Fibroblast of lung (primary cell): ENCODE results near the gene HIRA. TPM values are rescaled to one million over a fixed set of nuclear protein-coding genes. Genes with fewer than 3 reads are reported as not detected.

Experiments used
- DNase-seq, 2 donors: peaks; one replicate each; pipeline versions ENCODE4 v3.0.0 to v3.0.0-alpha.2; 2010; ENCODE audit warnings: low read depth in 2 of 2
- H2AFZ ChIP-seq: 2 replicates; pipeline ENCODE4 v1.5.1; 2012; ENCODE audit warnings: low read length, control low read depth, inconsistent platforms
- H3K27ac ChIP-seq: 2 replicates; pipeline ENCODE4 v1.5.1; 2011; ENCODE audit warnings: low read length, control low read depth; ENCODE audit not compliant: insufficient read depth
- H3K27me3 ChIP-seq: 2 replicates; pipeline ENCODE4 v1.5.1; 2011; ENCODE audit warnings: mild to moderate bottlenecking, low read length; ENCODE audit not compliant: control insufficient read depth, insufficient read depth
- H3K36me3 ChIP-seq: 2 replicates; pipeline ENCODE4 v1.5.1; 2011; ENCODE audit warnings: low read length; ENCODE audit not compliant: control insufficient read depth, insufficient read depth
- H3K4me1 ChIP-seq: 2 replicates; pipeline ENCODE4 v1.5.1; 2011; ENCODE audit warnings: low read length; ENCODE audit not compliant: control insufficient read depth, insufficient read depth; ENCODE audit errors: extremely low read depth
- H3K4me2 ChIP-seq: 2 replicates; pipeline ENCODE4 v1.5.1; 2011; ENCODE audit warnings: low read length, control low read depth; ENCODE audit not compliant: insufficient read depth; ENCODE audit errors: extremely low read depth
- H3K4me3 ChIP-seq, 4 experiments: fragments of 200-600 bp in 1 of 4; sonication (generic) in 1 of 4; replicated peaks in 1 of 4; 2 replicates each; pipeline ENCODE4 v1.5.1; 2011 to 2016; ENCODE audit warnings: low read length in 4 of 4, low read depth in 3 of 4, mild to moderate bottlenecking in 3 of 4, control low read depth in 2 of 4, inconsistent platforms in 1 of 4, mixed read lengths in 1 of 4; ENCODE audit not compliant: insufficient read depth in 1 of 4; ENCODE audit errors: control extremely low read depth in 1 of 4
- H3K79me2 ChIP-seq: 2 replicates; pipeline ENCODE4 v1.5.1; 2012; ENCODE audit warnings: mild to moderate bottlenecking, low read length, inconsistent platforms; ENCODE audit not compliant: control insufficient read depth, insufficient read depth
- H3K9ac ChIP-seq: 2 replicates; pipeline ENCODE4 v1.5.1; 2011; ENCODE audit warnings: mild to moderate bottlenecking, low read length, control low read depth; ENCODE audit not compliant: insufficient read depth
- H3K9me3 ChIP-seq: 2 replicates; pipeline ENCODE4 v1.5.1; 2012; ENCODE audit warnings: low read depth, low read length; ENCODE audit not compliant: control insufficient read depth, insufficient read depth
- H4K20me1 ChIP-seq: 2 replicates; pipeline ENCODE4 v1.5.1; 2011; ENCODE audit warnings: low read length; ENCODE audit not compliant: control insufficient read depth, insufficient read depth; ENCODE audit errors: extremely low read depth
- EZH2 ChIP-seq: IDR thresholded peaks from 2 replicates; pipeline ENCODE4 v1.5.1; 2012; ENCODE audit warnings: low read length, control low read depth, mild to moderate bottlenecking; ENCODE audit errors: missing control alignments
- polyA plus RNA-seq, 2 donors: library from polyadenylated mRNA; depleted of rRNA in 1 of 2; stranded (reverse) in 1 of 2; unstranded in 1 of 2; fragments of >200 nt; gene quantifications; 2 replicates each; pipeline ENCODE4 v1.2.1, GENCODE V29; 2011 to 2012; ENCODE audit warnings: missing spikeins in 1 of 2
- total RNA-seq: library from RNA; depleted of rRNA; stranded (reverse); fragments of >200 nt; gene quantifications from 2 replicates; pipeline ENCODE4 v1.2.1, GENCODE V29; 2014
- TF ChIP-seq, protein P1 (sequence below), 2 donors: IDR thresholded peaks in 1 of 2; conservative IDR thresholded peaks in 1 of 2; 1 replicate in 1 of 2; 2 replicates in 1 of 2; pipeline ENCODE4 v1.5.1; 2011 to 2012; ENCODE audit warnings: low read length in 2 of 2, control low read depth in 1 of 2, inconsistent platforms in 1 of 2, low read depth in 1 of 2, mild to moderate bottlenecking in 1 of 2

Gene HIRA
- total and polyA plus RNA-seq, 2 donors (not counting 1 experiment from before 2014, with no cell fraction given): 19.2 to 20.5 TPM

- H3K4me3 ChIP-seq: no peak overlapping the region
- peaks cover 3% of the 10 kb centered on the region for H3K4me1 ChIP-seq
- no peak overlapping the region for H3K27ac ChIP-seq
- H3K4me2 ChIP-seq: no peak overlapping the region
- H3K27me3 ChIP-seq: no peaks in the 10 kb centered on the region
- no peaks in the 10 kb centered on the region for H3K9me3 ChIP-seq
- DNase-seq: no peak
- TF ChIP-seq EZH2: no peak
- TF ChIP-seq, protein P1, sequence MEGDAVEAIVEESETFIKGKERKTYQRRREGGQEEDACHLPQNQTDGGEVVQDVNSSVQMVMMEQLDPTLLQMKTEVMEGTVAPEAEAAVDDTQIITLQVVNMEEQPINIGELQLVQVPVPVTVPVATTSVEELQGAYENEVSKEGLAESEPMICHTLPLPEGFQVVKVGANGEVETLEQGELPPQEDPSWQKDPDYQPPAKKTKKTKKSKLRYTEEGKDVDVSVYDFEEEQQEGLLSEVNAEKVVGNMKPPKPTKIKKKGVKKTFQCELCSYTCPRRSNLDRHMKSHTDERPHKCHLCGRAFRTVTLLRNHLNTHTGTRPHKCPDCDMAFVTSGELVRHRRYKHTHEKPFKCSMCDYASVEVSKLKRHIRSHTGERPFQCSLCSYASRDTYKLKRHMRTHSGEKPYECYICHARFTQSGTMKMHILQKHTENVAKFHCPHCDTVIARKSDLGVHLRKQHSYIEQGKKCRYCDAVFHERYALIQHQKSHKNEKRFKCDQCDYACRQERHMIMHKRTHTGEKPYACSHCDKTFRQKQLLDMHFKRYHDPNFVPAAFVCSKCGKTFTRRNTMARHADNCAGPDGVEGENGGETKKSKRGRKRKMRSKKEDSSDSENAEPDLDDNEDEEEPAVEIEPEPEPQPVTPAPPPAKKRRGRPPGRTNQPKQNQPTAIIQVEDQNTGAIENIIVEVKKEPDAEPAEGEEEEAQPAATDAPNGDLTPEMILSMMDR (conservative IDR thresholded peaks at IDR 0.05 in 1 of 2, IDR thresholded peaks at IDR 0.05 in 1 of 2; ENCODE audit: low read depth in 1 of 2, low read length in 2 of 2): no peak
- H3K36me3 ChIP-seq: peaks cover 22% of the 10 kb centered on the region
- no peak overlapping the region for H2AFZ ChIP-seq
- no peaks in the 10 kb centered on the region for H3K79me2 ChIP-seq
- no peaks in the 10 kb centered on the region for H4K20me1 ChIP-seq
- H3K9ac ChIP-seq: no peak overlapping the region
Measured at GRCh38 chr22:19456541-19456940, 25.0 kb upstream of the HIRA start.

DNA sequence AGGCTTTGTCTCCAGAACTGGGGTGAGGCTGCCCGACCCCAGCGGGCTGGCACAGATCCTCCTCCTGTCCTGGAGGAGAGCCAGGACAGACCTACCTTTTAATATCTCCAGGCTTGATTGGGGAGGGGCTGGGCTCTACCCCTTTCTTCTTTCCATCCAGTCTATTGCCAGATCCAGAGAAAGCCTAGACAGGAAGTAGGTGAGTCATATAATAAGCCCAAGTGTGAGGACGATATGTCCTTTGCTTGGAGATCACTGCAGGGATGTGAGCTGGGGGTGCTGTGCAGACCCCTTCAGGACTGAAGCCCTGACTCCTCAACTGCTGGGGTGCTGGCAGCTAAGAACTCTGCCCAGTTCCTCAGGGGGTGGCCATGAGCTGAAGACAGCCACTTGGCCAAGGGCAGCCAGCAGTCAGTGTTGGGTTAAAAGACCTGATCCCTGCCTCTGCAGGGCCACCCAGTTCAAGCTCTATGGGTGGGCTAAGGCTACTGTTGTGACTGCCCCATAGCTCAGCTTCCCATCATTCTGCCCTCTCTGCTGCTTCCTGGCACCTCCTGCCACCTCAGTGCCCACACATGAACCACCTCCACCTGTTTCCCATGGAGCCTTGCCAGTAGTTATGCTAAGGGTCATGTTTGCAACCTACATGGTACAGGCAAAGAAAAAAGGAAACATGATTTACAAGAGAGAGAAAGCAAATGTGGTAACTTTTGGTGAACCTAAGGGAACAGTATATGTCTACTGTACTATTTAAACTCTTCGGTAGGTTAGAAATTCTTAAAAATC, 24.2 kb upstream of the HIRA start:
- no peak overlapping the region for H2AFZ ChIP-seq
- H3K27ac ChIP-seq: no peak overlapping the region
- H3K4me2 ChIP-seq: no peak overlapping the region
- H3K9ac ChIP-seq: no peak overlapping the region
- H3K79me2 ChIP-seq: no peaks in the 10 kb centered on the region
- H4K20me1 ChIP-seq: no peaks in the 10 kb centered on the region
- peaks cover 22% of the 10 kb centered on the region for H3K36me3 ChIP-seq
- no peaks in the 10 kb centered on the region for H3K27me3 ChIP-seq
- H3K4me1 ChIP-seq: peaks cover 3% of the 10 kb centered on the region
- H3K9me3 ChIP-seq: no peaks in the 10 kb centered on the region
- no peak overlapping the region for H3K4me3 ChIP-seq
- DNase-seq: no peak
- TF ChIP-seq EZH2: no peak
- TF ChIP-seq, protein P1 (conservative IDR thresholded peaks at IDR 0.05 in 1 of 2, IDR thresholded peaks at IDR 0.05 in 1 of 2; ENCODE audit: low read depth in 1 of 2, low read length in 2 of 2): no peak

DNA sequence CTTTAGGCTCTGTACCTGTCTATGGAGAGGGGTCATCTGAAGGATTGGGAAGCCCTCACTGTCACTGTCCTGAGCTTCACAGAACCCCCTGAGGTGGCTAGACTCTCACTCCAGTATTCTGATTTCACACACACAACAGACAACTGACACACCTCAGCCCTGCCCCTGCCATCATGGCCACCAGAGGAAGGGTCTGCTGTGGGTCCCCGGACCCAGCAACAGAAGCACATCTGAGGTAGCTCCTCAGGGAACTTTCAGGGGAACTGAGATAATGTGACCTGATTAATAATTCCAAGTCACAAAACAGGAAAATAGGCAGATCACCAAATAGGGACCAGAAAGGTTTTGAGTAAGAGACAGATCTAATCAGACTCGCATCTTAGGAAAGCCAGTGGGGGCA, 23.5 kb upstream of the HIRA start:
- H3K27ac ChIP-seq: no peak overlapping the region
- H3K4me3 ChIP-seq: no peak overlapping the region
- H3K36me3 ChIP-seq: peaks cover 22% of the 10 kb centered on the region
- H2AFZ ChIP-seq: no peak overlapping the region
- no peaks in the 10 kb centered on the region for H4K20me1 ChIP-seq
- H3K9me3 ChIP-seq: no peaks in the 10 kb centered on the region
- H3K9ac ChIP-seq: no peak overlapping the region
- H3K79me2 ChIP-seq: no peaks in the 10 kb centered on the region
- no peak for DNase-seq
- no peak overlapping the region for H3K4me2 ChIP-seq
- no peak for TF ChIP-seq EZH2
- TF ChIP-seq, protein P1 (conservative IDR thresholded peaks at IDR 0.05 in 1 of 2, IDR thresholded peaks at IDR 0.05 in 1 of 2; ENCODE audit: low read depth in 1 of 2, low read length in 2 of 2): no peak
- peaks cover 3% of the 10 kb centered on the region for H3K4me1 ChIP-seq
- no peaks in the 10 kb centered on the region for H3K27me3 ChIP-seq
